HG03025 (cell line): ENCODE results near the gene HNRNPL.
"Not testable (repeated sequence)": the region's sequence is repeated elsewhere in the genome, so short reads cannot be mapped to it uniquely, and the experiment has no call there.

Source experiments
- ATAC-seq: cut with Tn5 transposase; IDR thresholded peaks from one replicate; pipeline ENCODE4 v1.9.1; 2021; ENCODE audit warnings: mild to moderate bottlenecking, moderate library complexity; ENCODE audit not compliant: unreplicated experiment, low FRiP score

The HNRNPL gene

GRCh38 chr19:38807374-38808098 lies 42.2 kb downstream of the HNRNPL start:
- ATAC-seq = not testable (repeated sequence)

DNA sequence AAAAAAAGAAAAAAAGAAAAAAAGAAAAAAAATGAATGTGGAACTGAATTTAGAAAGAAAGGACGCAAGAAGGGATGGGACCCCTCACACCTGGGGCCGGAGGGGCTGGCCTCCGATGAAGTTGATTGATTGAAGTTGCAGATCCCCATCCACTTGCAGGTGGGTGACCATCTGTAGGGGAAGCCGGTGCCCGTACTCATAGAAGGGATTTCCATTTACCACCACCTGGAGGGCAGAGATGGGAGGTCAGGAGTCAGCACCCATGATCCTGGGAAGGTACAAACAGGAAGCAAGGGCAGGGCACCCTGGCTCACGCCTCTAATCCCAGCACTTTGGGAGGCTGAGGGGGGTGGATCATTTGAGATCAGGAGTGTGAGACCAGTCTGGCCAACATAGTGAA lies 43.4 kb downstream of the HNRNPL start:
- no peak for ATAC-seq

DNA sequence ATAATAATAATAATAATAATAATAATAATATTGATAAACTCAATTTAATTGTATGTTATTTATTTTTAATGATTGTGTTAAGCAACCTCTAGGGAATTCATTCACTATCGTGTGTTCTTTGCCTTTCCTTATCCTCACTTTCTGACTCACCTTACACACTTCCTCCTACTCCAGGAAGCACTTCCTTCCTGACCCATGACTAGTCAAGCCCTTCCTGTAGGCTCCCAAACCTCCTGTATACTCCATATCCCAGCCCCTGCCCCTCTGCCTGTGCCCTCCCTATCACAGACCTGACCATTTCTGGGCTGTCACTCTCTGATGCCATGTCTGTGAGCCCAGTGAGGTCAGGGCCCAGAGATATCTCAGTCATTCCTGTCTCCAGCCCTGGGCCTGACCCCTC lies 44.6 kb downstream of the HNRNPL start:
- no peak for ATAC-seq

GRCh38 chr19:38803543-38803942 lies 46.2 kb downstream of the HNRNPL start:
- no peak for ATAC-seq

GRCh38 chr19:38801359-38802095 lies 48.3 kb downstream of the HNRNPL start:
- ATAC-seq = no peak

- no peak for ATAC-seq
Measured at GRCh38 chr19:38800577-38801347, 49.0 kb downstream of the HNRNPL start.

GRCh38 chr19:38799104-38799503 lies 50.7 kb downstream of the HNRNPL start:
- ATAC-seq = no peak

DNA sequence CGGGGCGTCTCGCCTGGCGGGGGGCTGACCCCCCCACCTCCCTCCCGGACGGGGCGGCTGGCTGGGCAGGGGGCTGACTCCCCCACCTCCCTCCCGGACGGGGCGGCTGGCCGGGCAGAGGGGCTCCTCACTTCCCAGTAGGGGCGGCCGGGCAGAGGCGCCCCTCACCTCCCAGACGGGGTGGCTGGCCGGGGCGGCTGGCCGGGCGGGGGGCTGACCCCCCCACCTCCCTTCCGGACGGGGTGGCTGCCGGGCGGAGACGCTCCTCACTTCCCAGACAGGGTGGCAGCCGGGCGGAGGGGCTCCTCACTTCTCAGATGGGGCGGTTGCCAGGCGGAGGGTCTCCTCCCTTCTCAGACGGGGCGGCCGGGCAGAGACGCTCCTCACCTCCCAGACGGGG lies 52.0 kb downstream of the HNRNPL start:
- ATAC-seq = not testable (repeated sequence)

DNA sequence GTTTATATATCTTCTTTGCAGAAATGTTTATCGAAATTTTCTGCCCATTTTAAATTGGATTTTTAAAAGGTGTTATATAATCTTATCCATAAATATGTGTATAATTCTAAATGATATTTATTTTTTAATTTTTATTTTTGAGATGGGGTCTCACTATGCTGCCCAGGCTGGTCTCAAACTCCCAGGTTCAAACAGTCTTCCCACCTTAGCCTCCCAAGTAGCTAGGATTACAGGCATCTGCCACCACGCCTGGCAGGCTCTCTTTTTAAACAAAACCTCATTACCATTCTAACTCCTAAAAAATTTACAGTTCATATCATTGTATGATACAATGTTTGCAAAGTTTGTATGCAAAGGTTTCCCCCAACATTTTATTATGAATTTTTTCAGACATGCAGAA lies 53.6 kb downstream of the HNRNPL start:
- ATAC-seq = no peak

DNA sequence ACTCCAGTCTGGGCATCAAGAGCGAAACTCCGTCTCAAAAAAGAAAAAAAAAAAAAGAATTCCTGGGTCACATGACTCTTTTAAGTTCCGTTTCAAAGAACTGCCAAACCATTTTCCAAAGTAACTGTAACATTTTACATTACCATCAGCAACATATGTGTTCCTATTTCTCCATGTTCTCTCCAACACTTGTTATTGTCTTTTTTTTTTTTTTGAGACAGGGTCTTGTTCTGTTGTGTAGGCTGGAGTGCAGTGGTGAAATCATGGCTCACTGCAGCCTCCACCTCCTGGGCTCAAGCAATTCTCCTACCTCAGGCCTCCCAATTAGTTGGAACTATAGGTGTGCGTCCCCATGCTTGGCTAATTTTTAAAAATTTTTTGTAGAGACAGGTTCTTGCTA lies 54.2 kb downstream of the HNRNPL start:
- no peak for ATAC-seq

DNA sequence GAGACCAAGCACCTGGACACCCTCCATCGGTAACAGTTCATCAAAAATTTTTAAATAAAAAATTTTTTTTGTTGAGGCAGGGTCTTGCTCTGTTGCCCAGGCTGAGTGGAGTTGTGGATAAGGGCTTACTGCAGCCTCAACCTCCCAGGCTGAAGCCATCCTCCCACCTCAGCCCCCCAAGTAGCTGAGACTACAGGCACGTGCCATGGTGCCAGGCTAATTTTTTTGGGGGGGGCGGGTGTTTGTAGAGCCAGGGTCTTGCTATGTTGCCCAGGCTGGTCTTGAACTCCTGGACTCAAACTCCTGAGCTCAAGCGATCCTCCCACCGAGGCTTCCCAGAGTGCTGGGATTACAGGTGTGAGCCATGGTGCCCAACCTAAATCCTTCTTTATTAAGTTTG lies 56.1 kb downstream of the HNRNPL start:
- no peak for ATAC-seq

DNA sequence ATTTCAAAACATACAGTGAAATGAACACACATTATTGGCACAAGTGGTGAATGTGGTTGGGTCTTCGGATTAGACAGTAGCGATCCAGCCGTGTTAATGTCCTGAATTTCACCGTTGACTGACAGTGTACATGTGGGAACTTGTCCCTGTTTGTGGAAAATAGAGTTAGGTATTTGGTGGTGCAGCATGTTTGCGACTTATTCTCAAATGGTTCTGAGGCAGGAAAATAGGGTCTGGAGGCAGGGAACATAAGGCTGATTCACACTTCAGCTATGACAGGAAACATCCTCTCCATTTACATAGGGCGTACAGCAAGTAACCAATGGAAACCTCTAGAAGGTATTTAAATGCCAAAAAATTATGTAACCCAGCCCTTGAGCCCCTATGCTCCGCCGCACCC lies 56.6 kb downstream of the HNRNPL start:
- ATAC-seq = no peak

DNA sequence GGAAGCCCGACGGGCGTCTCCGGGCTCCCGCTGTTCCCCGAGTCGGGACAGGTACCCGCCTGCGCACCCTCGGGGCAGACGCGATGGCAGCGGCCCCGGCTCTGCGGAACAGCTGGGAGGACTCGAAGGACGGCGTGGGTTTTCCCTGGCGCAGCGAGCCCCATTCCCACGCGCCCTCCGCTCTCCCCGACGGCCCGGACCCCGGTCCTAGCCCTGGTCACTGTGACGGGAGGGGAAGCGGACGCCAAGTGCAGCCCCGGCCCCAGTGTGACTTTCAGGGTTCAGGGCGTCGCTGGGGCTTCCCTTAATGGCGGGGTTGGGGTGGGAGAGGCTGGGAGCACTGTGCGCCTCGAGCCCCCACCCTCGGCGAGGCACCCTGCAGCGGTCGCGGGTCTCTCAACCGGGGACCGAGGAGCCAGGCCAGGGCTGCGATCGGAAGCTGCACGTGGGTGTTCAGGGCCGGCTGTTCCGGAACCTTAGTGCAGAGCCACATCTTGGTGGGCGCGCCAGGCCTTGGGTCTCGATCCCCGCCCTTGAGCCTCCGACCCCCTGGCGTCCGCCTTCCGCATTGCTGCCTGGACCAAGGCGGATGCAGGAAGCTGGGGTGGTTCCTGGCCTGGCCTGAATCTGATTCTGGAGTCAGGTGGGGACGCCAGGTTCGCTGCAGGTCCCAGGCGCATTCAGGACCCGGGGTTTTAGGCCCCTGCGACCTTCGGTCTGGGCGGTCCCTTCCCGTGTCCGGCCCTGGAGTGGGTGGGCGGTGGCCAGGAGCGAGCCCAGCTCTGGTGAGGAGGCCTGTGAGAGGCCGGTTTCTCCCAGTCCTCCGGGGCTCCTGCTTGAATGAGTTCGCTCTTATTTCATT lies 57.3 kb downstream of the HNRNPL start:
- no peak for ATAC-seq

GRCh38 chr19:38791451-38792064 lies 58.2 kb downstream of the HNRNPL start:
- not testable (repeated sequence) for ATAC-seq

DNA sequence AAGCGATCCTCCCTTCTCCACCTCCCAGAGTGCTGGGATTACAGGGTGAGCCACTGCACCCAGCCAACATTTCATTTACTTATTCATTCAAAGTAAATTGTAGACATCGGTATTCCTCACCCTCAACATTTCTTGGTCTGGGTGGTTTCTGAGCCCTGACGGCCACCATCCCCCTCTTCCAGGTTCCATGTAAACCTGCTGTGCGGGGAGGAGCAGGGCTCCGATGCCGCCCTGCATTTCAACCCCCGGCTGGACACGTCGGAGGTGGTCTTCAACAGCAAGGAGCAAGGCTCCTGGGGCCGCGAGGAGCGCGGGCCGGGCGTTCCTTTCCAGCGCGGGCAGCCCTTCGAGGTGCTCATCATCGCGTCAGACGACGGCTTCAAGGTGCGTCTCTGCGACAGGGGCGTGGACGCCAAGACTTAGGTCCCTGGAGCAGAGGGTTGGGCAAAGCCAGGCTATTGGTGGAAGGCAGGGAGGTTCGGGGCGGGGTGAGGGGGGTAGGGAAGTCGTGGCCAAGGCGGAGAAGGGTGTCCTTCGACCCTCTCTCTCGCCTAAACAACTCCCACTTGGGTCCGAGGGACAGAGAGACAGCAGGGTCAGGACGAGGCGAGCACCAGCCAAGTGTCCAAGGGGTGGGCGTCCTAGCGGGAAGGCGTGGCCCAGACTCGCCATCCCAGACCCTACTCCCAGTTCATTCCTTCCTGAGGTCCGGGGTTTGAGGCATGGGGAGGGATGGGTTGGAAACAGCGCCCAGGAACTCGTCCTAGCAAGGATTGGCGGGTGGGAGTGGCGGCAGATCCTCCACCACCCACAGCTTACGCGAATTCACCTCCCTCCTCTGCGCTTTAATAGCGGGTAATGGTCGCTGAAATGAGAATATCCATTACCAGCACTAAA lies 59.0 kb downstream of the HNRNPL start:
- not testable (repeated sequence) for ATAC-seq

DNA sequence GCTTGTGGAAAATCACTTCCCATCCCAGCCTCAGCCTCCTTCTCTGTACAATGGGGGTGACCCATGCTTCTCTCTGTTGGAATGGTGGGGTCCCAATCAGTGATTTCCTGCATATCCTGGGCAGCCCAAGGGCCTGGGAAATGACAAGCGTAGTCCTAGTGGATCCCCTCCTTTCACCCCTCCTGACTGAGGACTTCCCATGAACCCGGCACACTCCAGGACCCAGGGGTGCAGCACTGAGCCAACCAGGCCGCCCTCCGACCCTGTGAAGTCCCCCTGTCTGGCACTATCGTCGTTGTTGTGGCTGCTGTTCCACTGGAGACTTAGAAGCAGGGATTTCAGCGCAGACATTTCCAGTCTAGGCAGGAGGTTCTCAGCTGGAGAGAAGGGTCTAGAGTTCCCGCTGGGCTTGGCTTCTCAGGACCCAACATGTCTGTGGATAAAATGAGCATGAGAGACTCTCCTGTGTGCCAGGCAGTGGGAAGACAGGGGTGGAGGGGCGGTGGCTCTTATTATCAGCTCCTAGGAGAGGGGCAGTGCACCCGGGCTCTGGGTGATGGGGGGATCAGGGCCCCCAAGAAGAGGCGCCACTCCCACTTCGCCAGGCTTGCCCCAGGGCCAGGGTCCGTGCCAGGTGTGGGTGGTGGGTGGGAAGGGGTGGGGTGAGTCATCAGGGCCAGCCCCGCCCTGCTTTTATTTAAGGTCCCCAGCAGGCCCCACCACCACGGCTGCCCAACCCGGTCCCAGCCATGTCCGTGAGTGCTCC lies 61.1 kb downstream of the HNRNPL start, which contains the start of gene LGALS7B:
Gene LGALS7B (plus strand): TSS at position 723 of the 766 bp plus-strand sequence. CDS start 27 bp downstream, at position 750.
- no peak for ATAC-seq

GRCh38 chr19:38786572-38787265 lies 63.1 kb downstream of the HNRNPL start:
- ATAC-seq = no peak
